HepG2 (cell line): ENCODE data around the gene RTN4RL2.

ENCODE experiments used
- CBX2 ChIP-seq, 2 experiments: fragments of 200-600 bp in 1 of 2; sonication (generic); formaldehyde crosslinking in 1 of 2; IDR thresholded peaks; 2 replicates each; pipeline versions ENCODE4 v1.7.0 to v1.8.1; 2018 to 2022; ENCODE audit warnings: low read depth in 2 of 2, low read length in 1 of 2, mild to moderate bottlenecking in 1 of 2, missing genetic modification reagents in 1 of 2
- CTCF ChIP-seq: sonication (generic); formaldehyde crosslinking; IDR thresholded peaks from 2 replicates; pipeline ENCODE4 v1.5.0; 2020; ENCODE audit warnings: mild to moderate bottlenecking, missing genetic modification reagents, moderate library complexity
- FOSL1 ChIP-seq: sonication (generic); formaldehyde crosslinking; IDR thresholded peaks from 2 replicates; pipeline ENCODE4 v1.9.0; 2021; ENCODE audit warnings: missing genetic modification reagents, borderline replicate concordance
- GABPA ChIP-seq, 2 experiments: IDR thresholded peaks; 2 replicates each; pipeline ENCODE4 v1.6.1; 2011 to 2016; ENCODE audit warnings: low read depth in 2 of 2, low read length in 1 of 2, missing biosample characterization in 1 of 2, missing genetic modification characterization in 1 of 2
- PBX2 ChIP-seq: IDR thresholded peaks from 2 replicates; pipeline ENCODE4 v1.6.1; 2016; ENCODE audit warnings: control low read depth
- SNAI1 ChIP-seq: sonication (generic); formaldehyde crosslinking; IDR thresholded peaks from 2 replicates; pipeline ENCODE4 v1.5.0; 2020; ENCODE audit warnings: mild to moderate bottlenecking, missing genetic modification reagents, borderline replicate concordance
- SRF ChIP-seq: IDR thresholded peaks from 2 replicates; pipeline ENCODE4 v1.6.1; 2011; ENCODE audit warnings: mild to moderate bottlenecking, low read depth, low read length, moderate library complexity
- ZNF350 ChIP-seq: sonication (generic); formaldehyde crosslinking; IDR thresholded peaks from 2 replicates; pipeline ENCODE4 v1.4.0; 2020; ENCODE audit warnings: mild to moderate bottlenecking, low read depth, missing genetic modification reagents, borderline replicate concordance
- ZNF883 ChIP-seq: sonication (generic); formaldehyde crosslinking; IDR thresholded peaks from 2 replicates; pipeline ENCODE4 v1.5.1; 2020; ENCODE audit warnings: mild to moderate bottlenecking, missing genetic modification reagents; ENCODE audit errors: not compliant biosample characterization
- TF ChIP-seq, protein P1 (sequence below): sonication (generic); formaldehyde crosslinking; IDR thresholded peaks from 2 replicates; pipeline ENCODE4 v1.8.0; 2022; ENCODE audit warnings: missing genetic modification reagents, mild to moderate bottlenecking, moderate library complexity, borderline replicate concordance
- TF ChIP-seq, protein P2 (sequence below): sonication (generic); formaldehyde crosslinking; IDR thresholded peaks from 2 replicates; pipeline ENCODE4 v1.4.0; 2020; ENCODE audit warnings: missing genetic modification reagents

GRCh38 chr11:57513911-57514537 lies 53.7 kb downstream of the RTN4RL2 start:
- TF ChIP-seq SNAI1 (CRISPR knock-in tag) (no peak), GABPA (IDR thresholded peaks at IDR 0.05; ENCODE audit: low read depth, low read length) (no peak), GABPA (CRISPR knock-in tag; IDR thresholded peaks at IDR 0.05; ENCODE audit: low read depth) (no peak), PBX2 (CRISPR knock-in tag) (no peak), CTCF (CRISPR knock-in tag) (no peak), SRF (no peak), CBX2 (IDR thresholded peaks at IDR 0.05; ENCODE audit: low read depth, low read length) (no peak), CBX2 (CRISPR knock-in tag; IDR thresholded peaks at IDR 0.05; ENCODE audit: low read depth) (no peak), ZNF350 (peak; percentile 16; the same call in 1 of the 2 replicates), FOSL1 (CRISPR knock-in tag) (no peak), ZNF883 (CRISPR knock-in tag) (no peak)
- TF ChIP-seq, protein P1, sequence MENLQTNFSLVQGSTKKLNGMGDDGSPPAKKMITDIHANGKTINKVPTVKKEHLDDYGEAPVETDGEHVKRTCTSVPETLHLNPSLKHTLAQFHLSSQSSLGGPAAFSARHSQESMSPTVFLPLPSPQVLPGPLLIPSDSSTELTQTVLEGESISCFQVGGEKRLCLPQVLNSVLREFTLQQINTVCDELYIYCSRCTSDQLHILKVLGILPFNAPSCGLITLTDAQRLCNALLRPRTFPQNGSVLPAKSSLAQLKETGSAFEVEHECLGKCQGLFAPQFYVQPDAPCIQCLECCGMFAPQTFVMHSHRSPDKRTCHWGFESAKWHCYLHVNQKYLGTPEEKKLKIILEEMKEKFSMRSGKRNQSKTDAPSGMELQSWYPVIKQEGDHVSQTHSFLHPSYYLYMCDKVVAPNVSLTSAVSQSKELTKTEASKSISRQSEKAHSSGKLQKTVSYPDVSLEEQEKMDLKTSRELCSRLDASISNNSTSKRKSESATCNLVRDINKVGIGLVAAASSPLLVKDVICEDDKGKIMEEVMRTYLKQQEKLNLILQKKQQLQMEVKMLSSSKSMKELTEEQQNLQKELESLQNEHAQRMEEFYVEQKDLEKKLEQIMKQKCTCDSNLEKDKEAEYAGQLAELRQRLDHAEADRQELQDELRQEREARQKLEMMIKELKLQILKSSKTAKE (CRISPR knock-in tag): no peak
- TF ChIP-seq, protein P2, sequence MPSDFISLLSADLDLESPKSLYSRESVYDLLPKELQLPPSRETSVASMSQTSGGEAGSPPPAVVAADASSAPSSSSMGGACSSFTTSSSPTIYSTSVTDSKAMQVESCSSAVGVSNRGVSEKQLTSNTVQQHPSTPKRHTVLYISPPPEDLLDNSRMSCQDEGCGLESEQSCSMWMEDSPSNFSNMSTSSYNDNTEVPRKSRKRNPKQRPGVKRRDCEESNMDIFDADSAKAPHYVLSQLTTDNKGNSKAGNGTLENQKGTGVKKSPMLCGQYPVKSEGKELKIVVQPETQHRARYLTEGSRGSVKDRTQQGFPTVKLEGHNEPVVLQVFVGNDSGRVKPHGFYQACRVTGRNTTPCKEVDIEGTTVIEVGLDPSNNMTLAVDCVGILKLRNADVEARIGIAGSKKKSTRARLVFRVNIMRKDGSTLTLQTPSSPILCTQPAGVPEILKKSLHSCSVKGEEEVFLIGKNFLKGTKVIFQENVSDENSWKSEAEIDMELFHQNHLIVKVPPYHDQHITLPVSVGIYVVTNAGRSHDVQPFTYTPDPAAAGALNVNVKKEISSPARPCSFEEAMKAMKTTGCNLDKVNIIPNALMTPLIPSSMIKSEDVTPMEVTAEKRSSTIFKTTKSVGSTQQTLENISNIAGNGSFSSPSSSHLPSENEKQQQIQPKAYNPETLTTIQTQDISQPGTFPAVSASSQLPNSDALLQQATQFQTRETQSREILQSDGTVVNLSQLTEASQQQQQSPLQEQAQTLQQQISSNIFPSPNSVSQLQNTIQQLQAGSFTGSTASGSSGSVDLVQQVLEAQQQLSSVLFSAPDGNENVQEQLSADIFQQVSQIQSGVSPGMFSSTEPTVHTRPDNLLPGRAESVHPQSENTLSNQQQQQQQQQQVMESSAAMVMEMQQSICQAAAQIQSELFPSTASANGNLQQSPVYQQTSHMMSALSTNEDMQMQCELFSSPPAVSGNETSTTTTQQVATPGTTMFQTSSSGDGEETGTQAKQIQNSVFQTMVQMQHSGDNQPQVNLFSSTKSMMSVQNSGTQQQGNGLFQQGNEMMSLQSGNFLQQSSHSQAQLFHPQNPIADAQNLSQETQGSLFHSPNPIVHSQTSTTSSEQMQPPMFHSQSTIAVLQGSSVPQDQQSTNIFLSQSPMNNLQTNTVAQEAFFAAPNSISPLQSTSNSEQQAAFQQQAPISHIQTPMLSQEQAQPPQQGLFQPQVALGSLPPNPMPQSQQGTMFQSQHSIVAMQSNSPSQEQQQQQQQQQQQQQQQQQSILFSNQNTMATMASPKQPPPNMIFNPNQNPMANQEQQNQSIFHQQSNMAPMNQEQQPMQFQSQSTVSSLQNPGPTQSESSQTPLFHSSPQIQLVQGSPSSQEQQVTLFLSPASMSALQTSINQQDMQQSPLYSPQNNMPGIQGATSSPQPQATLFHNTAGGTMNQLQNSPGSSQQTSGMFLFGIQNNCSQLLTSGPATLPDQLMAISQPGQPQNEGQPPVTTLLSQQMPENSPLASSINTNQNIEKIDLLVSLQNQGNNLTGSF (CRISPR knock-in tag): no peak
